HCT116 (cell line): Measurements from ENCODE around the gene MEGF6.

Experiments
- ATF3 ChIP-seq: IDR thresholded peaks from 2 replicates; pipeline ENCODE4 v1.6.1; 2012
- CEBPB ChIP-seq: IDR thresholded peaks from 2 replicates; pipeline ENCODE4 v1.6.1; 2012; ENCODE audit warnings: low read depth
- CTCF ChIP-seq, 3 experiments: fragments of 200-600 bp in 1 of 3; sonication (generic) in 1 of 3; IDR thresholded peaks in 2 of 3; conservative IDR thresholded peaks in 1 of 3; 2 replicates each; pipeline ENCODE4 v1.5.1; 2012 to 2017; ENCODE audit warnings: low read depth in 2 of 3, low read length in 2 of 3, antibody characterized with exemption in 1 of 3, borderline replicate concordance in 1 of 3, control low read depth in 1 of 3, mild to moderate bottlenecking in 1 of 3, mixed read lengths in 1 of 3, mixed run types in 1 of 3, moderate library complexity in 1 of 3; ENCODE audit not compliant: insufficient read depth in 1 of 3
- ELF1 ChIP-seq: IDR thresholded peaks from 2 replicates; pipeline ENCODE4 v1.6.1; 2012; ENCODE audit warnings: low read depth, borderline replicate concordance
- POLR2A ChIP-seq: IDR thresholded peaks from 2 replicates; pipeline ENCODE4 v1.7.0; 2011; ENCODE audit warnings: borderline replicate concordance; ENCODE audit not compliant: insufficient read depth, insufficient read length; ENCODE audit errors: extremely low read depth
- SP1 ChIP-seq: IDR thresholded peaks from 2 replicates; pipeline ENCODE4 v1.6.1; 2012; ENCODE audit warnings: low read depth

- no peak for TF ChIP-seq ATF3
- TF ChIP-seq POLR2A, result no peak
- no peak for TF ChIP-seq CEBPB
- TF ChIP-seq SP1, result no peak
- no peak for TF ChIP-seq ELF1
- TF ChIP-seq CTCF (IDR thresholded peaks at IDR 0.05 in 2 of 3, conservative IDR thresholded peaks at IDR 0.05 in 1 of 3; ENCODE audit: borderline replicate concordance in 1 of 3, insufficient read depth in 1 of 3, low read depth in 2 of 3, low read length in 2 of 3), result no peak
These were observed 112.9 kb downstream of the MEGF6 start for GRCh38 chr1:3498246-3498930.
